OCI-LY7 (cell line): ENCODE measurements around the gene STPG3. TPM values are rescaled to one million over a fixed set of nuclear protein-coding genes. Genes with fewer than 3 reads are reported as not detected.

Source experiments
- BruUV-seq: library from RNA; stranded (reverse); fragments of 400-500 nt; replicated peaks from 2 replicates; lab custom pipeline; 2021; lab: Mats Ljungman, UMichigan
- CTCF ChIA-PET: fragments of 300-600 bp; sonication (Branson Sonifier 250); formaldehyde crosslinking; loops from one replicate; lab custom pipeline; 2022; ENCODE audit warnings: antibody characterized with exemption; ENCODE audit not compliant: unreplicated experiment; lab: Charles Lee
- POLR2A ChIA-PET: fragments of 300-600 bp; sonication (Branson Sonifier 250); formaldehyde crosslinking; loops from one replicate; lab custom pipeline; 2022; ENCODE audit warnings: antibody characterized with exemption; lab: Charles Lee
- DNase-seq: peaks from one replicate; pipeline ENCODE4 v3.0.0-alpha.2; 2015; ENCODE audit warnings: low spot score
- H2AFZ ChIP-seq: fragments of 200-600 bp; sonication (generic), shearing (Covaris generic); 2 replicates; pipeline ENCODE4 v1.6.1; 2014; ENCODE audit warnings: mild to moderate bottlenecking, antibody characterized with exemption, low read length, moderate library complexity
- H3K27ac ChIP-seq: fragments of 200-600 bp; sonication (generic); 2 replicates; pipeline ENCODE4 v1.5.1; 2014; ENCODE audit warnings: mixed run types, low read depth, mild to moderate bottlenecking, moderate library complexity, low read length, inconsistent platforms; ENCODE audit not compliant: poor library complexity, severe bottlenecking
- H3K36me3 ChIP-seq: fragments of 200-600 bp; sonication (generic); 2 replicates; pipeline ENCODE4 v1.6.1; 2014; ENCODE audit warnings: mild to moderate bottlenecking, antibody characterized with exemption, low read length, moderate library complexity, mixed read lengths; ENCODE audit not compliant: insufficient read depth
- H3K4me1 ChIP-seq: fragments of 200-600 bp; sonication (generic); 2 replicates; pipeline ENCODE4 v1.5.1; 2014; ENCODE audit warnings: mild to moderate bottlenecking, low read length; ENCODE audit not compliant: insufficient read depth, poor library complexity, severe bottlenecking
- H3K4me2 ChIP-seq: fragments of 200-600 bp; sonication (generic); 2 replicates; pipeline ENCODE4 v1.6.1; 2014; ENCODE audit warnings: mild to moderate bottlenecking, low read length
- H3K4me3 ChIP-seq: fragments of 200-600 bp; sonication (generic); 2 replicates; pipeline ENCODE4 v1.5.1; 2014; ENCODE audit warnings: mild to moderate bottlenecking, low read depth, low read length; ENCODE audit not compliant: poor library complexity, severe bottlenecking
- H3K79me2 ChIP-seq: fragments of 200-600 bp; sonication (generic); 2 replicates; pipeline ENCODE4 v1.6.1; 2016; ENCODE audit warnings: low read depth, mild to moderate bottlenecking, low read length, moderate library complexity, mixed read lengths; ENCODE audit not compliant: insufficient read depth
- H3K9me2 ChIP-seq: fragments of 200-600 bp; sonication (generic); 2 replicates; pipeline ENCODE4 v1.6.1; 2016; ENCODE audit warnings: mild to moderate bottlenecking, low read length, mixed read lengths; ENCODE audit not compliant: insufficient read depth
- H3K9me3 ChIP-seq: fragments of 200-600 bp; sonication (generic); 2 replicates; pipeline ENCODE4 v1.6.1; 2014; ENCODE audit warnings: mild to moderate bottlenecking, mixed run types, low read length, mixed read lengths
- H4K20me1 ChIP-seq: fragments of 200-600 bp; sonication (generic); 2 replicates; pipeline ENCODE4 v1.6.1; 2014; ENCODE audit warnings: mild to moderate bottlenecking, antibody characterized with exemption, low read length, moderate library complexity, mixed read lengths; ENCODE audit not compliant: insufficient read depth
- EZH2phosphoT487 ChIP-seq: fragments of 200-600 bp; sonication (generic); IDR thresholded peaks from 2 replicates; pipeline ENCODE4 v1.6.1; 2018; ENCODE audit warnings: low read depth, borderline replicate concordance, mild to moderate bottlenecking, mixed run types, antibody characterized with exemption, low read length, moderate library complexity, mixed read lengths
- intact Hi-C: fragments of 100-400 bp; cut with micrococcal nuclease; formaldehyde crosslinking; loops from one replicate; pipeline ENCODE4 v1.10.0; 2022; ENCODE audit not compliant: unreplicated experiment
- total RNA-seq, 2 experiments: library from RNA; depleted of rRNA in 1 of 2; stranded (reverse); fragments of >200 nt in 1 of 2; shearing (Covaris generic) in 1 of 2; gene quantifications; 2 replicates each; pipeline ENCODE4 v1.2.3, GENCODE V29; 2014 to 2022
- TF ChIP-seq, protein P1 (sequence below): fragments of 200-600 bp; sonication (generic); conservative IDR thresholded peaks from 2 replicates; pipeline ENCODE4 v1.5.1; 2014; ENCODE audit warnings: mild to moderate bottlenecking, antibody characterized with exemption, low read length, moderate library complexity, mixed read lengths

STPG3 gene
- total RNA-seq, 2 experiments from 2014 or later, result 0.73 to 2.7 TPM

DNA sequence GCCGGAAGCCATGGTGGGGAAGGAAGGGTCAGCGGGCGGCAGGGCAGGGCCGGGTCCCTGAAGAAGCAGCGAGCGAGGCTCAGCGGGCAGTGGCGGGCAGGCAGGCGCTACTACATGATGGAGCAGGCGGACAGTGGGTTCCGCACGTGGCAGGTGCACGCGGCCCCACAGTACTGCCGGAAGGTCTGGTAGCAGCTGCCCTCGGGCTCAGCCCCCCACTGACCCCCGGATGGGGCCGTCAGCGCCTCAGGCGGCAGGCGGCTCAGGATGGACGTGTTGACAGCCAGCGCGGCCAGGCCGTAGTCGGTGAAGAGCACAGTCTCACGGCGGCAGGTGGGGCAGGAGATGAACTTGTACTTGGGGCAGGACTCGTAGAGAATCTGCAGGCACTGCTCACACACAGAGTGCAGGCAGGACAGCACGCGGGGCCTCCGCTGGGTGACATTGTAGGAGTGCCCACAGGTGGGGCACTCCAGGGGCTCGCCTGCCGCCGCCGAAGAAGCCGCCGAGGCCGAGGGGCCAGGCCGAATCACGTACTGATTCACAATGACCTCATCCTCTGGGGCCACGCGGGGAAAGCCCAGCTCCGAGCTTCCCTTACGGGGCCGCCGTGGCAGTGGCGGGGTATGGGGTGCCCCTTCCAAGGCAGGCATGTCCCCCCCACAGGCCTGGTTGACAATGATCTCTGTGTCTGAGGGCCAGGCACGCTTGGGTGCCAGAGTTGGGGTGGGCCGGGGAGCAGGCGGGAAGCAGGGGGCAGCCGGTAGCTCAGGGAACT lies 30.6 kb upstream of the STPG3 start:
- Histone ChIP-seq H2AFZ (no peak overlapping the region), H3K4me2 (no peak overlapping the region), H3K4me1 (peaks cover 23% of the 10 kb centered on the region), H3K79me2 (no peaks in the 10 kb centered on the region), H3K4me3 (no peak overlapping the region), H3K36me3 (peaks cover 32% of the 10 kb centered on the region; the same call in 1 of the 2 replicates), H3K27ac (no peak overlapping the region), H3K9me3 (no peaks in the 10 kb centered on the region), H3K9me2 (no peaks in the 10 kb centered on the region), H4K20me1 (no peaks in the 10 kb centered on the region)
- TF ChIP-seq, protein P1, sequence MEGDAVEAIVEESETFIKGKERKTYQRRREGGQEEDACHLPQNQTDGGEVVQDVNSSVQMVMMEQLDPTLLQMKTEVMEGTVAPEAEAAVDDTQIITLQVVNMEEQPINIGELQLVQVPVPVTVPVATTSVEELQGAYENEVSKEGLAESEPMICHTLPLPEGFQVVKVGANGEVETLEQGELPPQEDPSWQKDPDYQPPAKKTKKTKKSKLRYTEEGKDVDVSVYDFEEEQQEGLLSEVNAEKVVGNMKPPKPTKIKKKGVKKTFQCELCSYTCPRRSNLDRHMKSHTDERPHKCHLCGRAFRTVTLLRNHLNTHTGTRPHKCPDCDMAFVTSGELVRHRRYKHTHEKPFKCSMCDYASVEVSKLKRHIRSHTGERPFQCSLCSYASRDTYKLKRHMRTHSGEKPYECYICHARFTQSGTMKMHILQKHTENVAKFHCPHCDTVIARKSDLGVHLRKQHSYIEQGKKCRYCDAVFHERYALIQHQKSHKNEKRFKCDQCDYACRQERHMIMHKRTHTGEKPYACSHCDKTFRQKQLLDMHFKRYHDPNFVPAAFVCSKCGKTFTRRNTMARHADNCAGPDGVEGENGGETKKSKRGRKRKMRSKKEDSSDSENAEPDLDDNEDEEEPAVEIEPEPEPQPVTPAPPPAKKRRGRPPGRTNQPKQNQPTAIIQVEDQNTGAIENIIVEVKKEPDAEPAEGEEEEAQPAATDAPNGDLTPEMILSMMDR, result no peak
- TF ChIP-seq EZH2phosphoT487, result no peak
- CTCF ChIA-PET, result interaction anchor here (0.5 kb wide), 1 partner anchor 54 kb away, joined by 3 read pairs; no protein-coding TSS in a partner anchor
- POLR2A ChIA-PET, result no interaction called here
- BruUV-seq, result no TSS peak
- intact Hi-C loops, result no loop called here
- no peak for DNase-seq

DNA sequence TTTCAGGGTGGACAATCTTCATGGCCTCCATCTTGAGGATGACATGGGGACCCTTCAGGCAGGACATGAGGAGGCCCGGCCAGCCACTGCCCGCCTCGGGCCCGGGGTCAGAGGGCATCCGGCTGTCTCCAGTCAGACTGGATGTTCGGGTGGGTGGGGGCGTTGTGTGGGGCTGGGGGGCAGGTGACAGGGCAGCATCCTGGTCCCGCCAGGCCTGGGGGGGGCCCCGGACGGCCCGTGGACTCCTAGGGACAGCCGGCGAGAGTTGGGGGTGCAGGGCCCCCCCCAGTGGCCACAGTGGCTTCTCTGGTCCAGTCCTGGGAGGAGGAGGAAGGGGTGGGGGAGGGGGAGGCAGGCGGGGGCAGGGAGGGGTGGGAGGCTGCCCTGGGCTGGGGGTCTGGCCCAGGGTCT lies 30.0 kb upstream of the STPG3 start:
- Histone ChIP-seq H3K9me3 (no peaks in the 10 kb centered on the region), H3K9me2 (no peaks in the 10 kb centered on the region), H3K36me3 (peaks cover 26% of the 10 kb centered on the region; the same call in 1 of the 2 replicates), H3K79me2 (no peaks in the 10 kb centered on the region), H2AFZ (no peak overlapping the region), H3K4me3 (no peak overlapping the region), H4K20me1 (no peaks in the 10 kb centered on the region), H3K4me2 (no peak overlapping the region), H3K27ac (no peak overlapping the region), H3K4me1 (peaks cover 23% of the 10 kb centered on the region)
- no peak for TF ChIP-seq EZH2phosphoT487
- TF ChIP-seq, protein P1, result no peak
- no TSS peak for BruUV-seq
- intact Hi-C loops, result no loop called here
- POLR2A ChIA-PET, result no interaction called here
- DNase-seq, result no peak
- CTCF ChIA-PET, result interaction anchor here (0.5 kb wide), 1 partner anchor 53 kb away, joined by 3 read pairs; no protein-coding TSS in a partner anchor
